WTC11 (cell line): ENCODE data around the gene CYSRT1. TPM values are rescaled to one million over a fixed set of nuclear protein-coding genes. Genes with fewer than 3 reads are reported as not detected.

Source experiments
- ATAC-seq: fragments of 200-7000 bp; cut with Tn5 transposase; 2 replicates; pipeline ENCODE4 v1.10.0; 2021; ENCODE audit warnings: mild to moderate bottlenecking, moderate library complexity
- CTCF ChIA-PET: fragments of 300-600 bp; sonication (Branson Sonifier 250); formaldehyde crosslinking; loops from one replicate; lab custom pipeline; 2021; ENCODE audit warnings: antibody characterized with exemption; lab: Charles Lee
- POLR2A ChIA-PET: fragments of 350-600 bp; sonication (Branson Sonifier 250); formaldehyde crosslinking; loops from one replicate; lab custom pipeline; 2021; ENCODE audit warnings: antibody characterized with exemption; lab: Charles Lee
- DNase-seq: peaks from one replicate; pipeline ENCODE4 v3.0.0; 2021; ENCODE audit warnings: low spot score
- H3K27ac Mint-ChIP-seq: 2 replicates; pipeline ENCODE4 v1.8.0; 2021; ENCODE audit warnings: mixed read lengths
- H3K27me3 Mint-ChIP-seq: 2 replicates; pipeline ENCODE4 v1.8.0; 2021; ENCODE audit warnings: low read depth, mild to moderate bottlenecking, moderate library complexity, mixed read lengths
- H3K36me3 Mint-ChIP-seq: 2 replicates; pipeline ENCODE4 v1.8.0; 2021; ENCODE audit warnings: mixed read lengths
- H3K4me1 Mint-ChIP-seq: 2 replicates; pipeline ENCODE4 v1.8.0; 2022; ENCODE audit warnings: mixed read lengths
- H3K4me3 Mint-ChIP-seq: 2 replicates; pipeline ENCODE4 v1.8.0; 2021; ENCODE audit warnings: mild to moderate bottlenecking, moderate library complexity, mixed read lengths
- H3K9me3 Mint-ChIP-seq: 2 replicates; pipeline ENCODE4 v1.8.0; 2021; ENCODE audit warnings: mixed read lengths
- CREM ChIP-seq: sonication (generic); formaldehyde crosslinking; IDR thresholded peaks from 2 replicates; pipeline ENCODE4 v1.8.1; 2022; ENCODE audit warnings: mild to moderate bottlenecking, missing genetic modification reagents, moderate library complexity
- ETV6 ChIP-seq: sonication (generic); formaldehyde crosslinking; IDR thresholded peaks from 2 replicates; pipeline ENCODE4 v1.8.1; 2022; ENCODE audit warnings: mild to moderate bottlenecking, missing genetic modification reagents
- GRHL2 ChIP-seq: fragments of 250-450 bp; sonication (Bioruptor Pico); IDR thresholded peaks from 2 replicates; pipeline ENCODE4 v1.8.0; 2022; ENCODE audit warnings: mild to moderate bottlenecking, moderate library complexity; ENCODE audit not compliant: insufficient replicate concordance, severe bottlenecking
- HMGXB4 ChIP-seq: sonication (generic); formaldehyde crosslinking; IDR thresholded peaks from 2 replicates; pipeline ENCODE4 v1.8.1; 2023; ENCODE audit warnings: mild to moderate bottlenecking, moderate library complexity, missing genetic modification reagents
- PREB ChIP-seq: sonication (generic); formaldehyde crosslinking; IDR thresholded peaks from 2 replicates; pipeline ENCODE4 v1.8.1; 2022; ENCODE audit warnings: mild to moderate bottlenecking, missing genetic modification reagents, moderate library complexity, borderline replicate concordance
- RORB ChIP-seq: fragments of 250-450 bp; sonication (Bioruptor Pico); IDR thresholded peaks from 2 replicates; pipeline ENCODE4 v1.9.0; 2021; ENCODE audit warnings: mild to moderate bottlenecking
- SOX15 ChIP-seq: fragments of 250-450 bp; sonication (Bioruptor Pico); IDR thresholded peaks from 2 replicates; pipeline ENCODE4 v1.9.0; 2021; ENCODE audit warnings: mild to moderate bottlenecking
- TEAD4 ChIP-seq: sonication (generic); formaldehyde crosslinking; IDR thresholded peaks from 2 replicates; pipeline ENCODE4 v1.8.0; 2022; ENCODE audit warnings: mild to moderate bottlenecking, missing genetic modification reagents
- ZNF396 ChIP-seq: fragments of 250-450 bp; sonication (Bioruptor Pico); IDR thresholded peaks from 2 replicates; pipeline ENCODE4 v1.8.0; 2021; ENCODE audit warnings: mild to moderate bottlenecking, moderate library complexity, borderline replicate concordance
- ZNF416 ChIP-seq: fragments of 250-450 bp; sonication (Bioruptor Pico); IDR thresholded peaks from 2 replicates; pipeline ENCODE4 v1.9.0; 2021; ENCODE audit warnings: mild to moderate bottlenecking, inconsistent platforms
- ZNF423 ChIP-seq: fragments of 250-450 bp; sonication (Bioruptor Pico); IDR thresholded peaks from 2 replicates; pipeline ENCODE4 v2.1.2; 2022; ENCODE audit warnings: mild to moderate bottlenecking, moderate library complexity
- ZNF671 ChIP-seq: fragments of 250-450 bp; sonication (Bioruptor Pico); IDR thresholded peaks from 2 replicates; pipeline ENCODE4 v1.8.0; 2021; ENCODE audit warnings: mild to moderate bottlenecking
- total RNA-seq: library from RNA; stranded (reverse); gene quantifications from 3 replicates; pipeline ENCODE4 v1.2.3, GENCODE V29; 2021
- TF ChIP-seq, protein P1 (sequence below): sonication (generic); formaldehyde crosslinking; IDR thresholded peaks from 2 replicates; pipeline ENCODE4 v1.8.1; 2023; ENCODE audit warnings: mild to moderate bottlenecking, missing genetic modification reagents, moderate library complexity
- TF ChIP-seq, protein P2 (sequence below): fragments of 250-450 bp; sonication (Bioruptor Pico); IDR thresholded peaks from 2 replicates; pipeline ENCODE4 v1.9.0; 2021; ENCODE audit warnings: mild to moderate bottlenecking
- TF ChIP-seq, protein P3 (sequence below): sonication (generic); formaldehyde crosslinking; IDR thresholded peaks from 2 replicates; pipeline ENCODE4 v1.8.0; 2022; ENCODE audit warnings: mild to moderate bottlenecking, missing genetic modification reagents
- TF ChIP-seq, protein P4 (sequence below): sonication (generic); formaldehyde crosslinking; IDR thresholded peaks from 2 replicates; pipeline ENCODE4 v1.8.0; 2022; ENCODE audit warnings: mild to moderate bottlenecking, missing genetic modification reagents
- TF ChIP-seq, protein P5 (sequence below): sonication (generic); formaldehyde crosslinking; IDR thresholded peaks from 2 replicates; pipeline ENCODE4 v1.8.0; 2023; ENCODE audit warnings: missing genetic modification reagents, mild to moderate bottlenecking, borderline replicate concordance
- TF ChIP-seq, protein P6 (sequence below): fragments of 250-450 bp; sonication (Bioruptor Pico); IDR thresholded peaks from 2 replicates; pipeline ENCODE4 v2.1.2; 2022; ENCODE audit warnings: mild to moderate bottlenecking, moderate library complexity
- TF ChIP-seq, protein P7 (sequence below): sonication (generic); formaldehyde crosslinking; IDR thresholded peaks from 2 replicates; pipeline ENCODE4 v1.8.1; 2022; ENCODE audit warnings: low read depth, missing genetic modification reagents, borderline replicate concordance

Gene CYSRT1
- total RNA-seq, 1 experiment from 2014 or later: 3.5 TPM

DNA sequence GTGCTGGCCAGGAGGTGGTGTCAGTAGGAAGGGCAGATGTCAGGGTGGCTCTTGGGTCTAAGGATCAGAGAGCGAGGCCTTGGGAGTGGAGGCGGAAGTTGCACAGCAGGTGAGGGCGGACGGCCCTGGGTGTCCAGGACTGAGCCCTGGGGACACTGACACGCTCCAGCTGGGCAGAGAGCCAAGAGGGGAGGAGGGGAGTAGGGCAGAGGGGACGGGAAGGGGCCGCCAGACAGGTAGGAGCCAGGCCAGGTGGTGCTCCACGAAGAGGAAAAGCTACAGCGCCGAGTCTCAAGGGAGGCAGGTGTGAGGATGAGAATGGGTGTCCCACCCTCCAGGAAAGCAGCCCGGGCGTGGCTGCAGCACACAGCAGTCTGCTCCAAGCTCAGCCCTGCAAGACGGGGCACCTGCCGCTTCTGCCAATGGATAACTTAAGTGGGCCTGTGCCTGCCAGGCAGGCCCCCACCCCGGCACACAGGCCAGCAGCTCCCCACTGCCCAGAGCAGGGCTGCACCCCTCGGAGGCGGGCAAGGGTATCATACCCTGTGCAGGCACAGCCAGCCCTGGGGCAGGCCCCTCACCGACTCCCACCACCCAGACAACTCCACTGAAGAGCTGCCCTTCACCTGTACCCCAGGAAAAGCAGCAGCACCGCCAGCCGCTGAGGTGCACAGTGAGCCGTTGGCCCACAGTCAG, 29.3 kb upstream of the CYSRT1 start (continued):
- TF ChIP-seq, protein P1, sequence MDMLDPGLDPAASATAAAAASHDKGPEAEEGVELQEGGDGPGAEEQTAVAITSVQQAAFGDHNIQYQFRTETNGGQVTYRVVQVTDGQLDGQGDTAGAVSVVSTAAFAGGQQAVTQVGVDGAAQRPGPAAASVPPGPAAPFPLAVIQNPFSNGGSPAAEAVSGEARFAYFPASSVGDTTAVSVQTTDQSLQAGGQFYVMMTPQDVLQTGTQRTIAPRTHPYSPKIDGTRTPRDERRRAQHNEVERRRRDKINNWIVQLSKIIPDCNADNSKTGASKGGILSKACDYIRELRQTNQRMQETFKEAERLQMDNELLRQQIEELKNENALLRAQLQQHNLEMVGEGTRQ (CRISPR knock-in tag): no peak
- TF ChIP-seq ZNF416 (CRISPR knock-in tag) (no peak), TEAD4 (no peak), ZNF423 (CRISPR knock-in tag) (no peak)
- TF ChIP-seq, protein P2, sequence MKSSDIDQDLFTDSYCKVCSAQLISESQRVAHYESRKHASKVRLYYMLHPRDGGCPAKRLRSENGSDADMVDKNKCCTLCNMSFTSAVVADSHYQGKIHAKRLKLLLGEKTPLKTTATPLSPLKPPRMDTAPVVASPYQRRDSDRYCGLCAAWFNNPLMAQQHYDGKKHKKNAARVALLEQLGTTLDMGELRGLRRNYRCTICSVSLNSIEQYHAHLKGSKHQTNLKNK (CRISPR knock-in tag): no peak
- TF ChIP-seq, protein P3, sequence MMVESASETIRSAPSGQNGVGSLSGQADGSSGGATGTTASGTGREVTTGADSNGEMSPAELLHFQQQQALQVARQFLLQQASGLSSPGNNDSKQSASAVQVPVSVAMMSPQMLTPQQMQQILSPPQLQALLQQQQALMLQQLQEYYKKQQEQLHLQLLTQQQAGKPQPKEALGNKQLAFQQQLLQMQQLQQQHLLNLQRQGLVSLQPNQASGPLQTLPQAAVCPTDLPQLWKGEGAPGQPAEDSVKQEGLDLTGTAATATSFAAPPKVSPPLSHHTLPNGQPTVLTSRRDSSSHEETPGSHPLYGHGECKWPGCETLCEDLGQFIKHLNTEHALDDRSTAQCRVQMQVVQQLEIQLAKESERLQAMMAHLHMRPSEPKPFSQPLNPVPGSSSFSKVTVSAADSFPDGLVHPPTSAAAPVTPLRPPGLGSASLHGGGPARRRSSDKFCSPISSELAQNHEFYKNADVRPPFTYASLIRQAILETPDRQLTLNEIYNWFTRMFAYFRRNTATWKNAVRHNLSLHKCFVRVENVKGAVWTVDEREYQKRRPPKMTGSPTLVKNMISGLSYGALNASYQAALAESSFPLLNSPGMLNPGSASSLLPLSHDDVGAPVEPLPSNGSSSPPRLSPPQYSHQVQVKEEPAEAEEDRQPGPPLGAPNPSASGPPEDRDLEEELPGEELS: no peak

- no peaks in the 10 kb centered on the region for H3K9me3 Mint-ChIP-seq
- no peaks in the 10 kb centered on the region for H3K27me3 Mint-ChIP-seq
- POLR2A ChIA-PET: interaction anchor here (0.6 kb wide), 1 partner anchor 120 kb away, joined by 4 read pairs; no protein-coding TSS in a partner anchor
- no peak overlapping the region for H3K27ac Mint-ChIP-seq
- H3K4me1 Mint-ChIP-seq: peaks cover 27% of the 10 kb centered on the region
- CTCF ChIA-PET: interaction anchor here (1.3 to 2.5 kb wide), 5 partner anchors 9 to 38 kb away, joined by 3 to 14 read pairs (median 10); partner anchors contain the start of genes LRRC26, RNF224 and SSNA1
- H3K36me3 Mint-ChIP-seq: no peaks in the 10 kb centered on the region
- no peak for ATAC-seq
- no peak for DNase-seq
- H3K4me3 Mint-ChIP-seq: peak overlapping the region; percentile 84
- TF ChIP-seq ZNF423 (CRISPR knock-in tag) (no peak), CREM (CRISPR knock-in tag) (no peak), ZNF396 (no peak), GRHL2 (CRISPR knock-in tag) (no peak), HMGXB4 (no peak), ZNF671 (CRISPR knock-in tag) (no peak), ETV6 (CRISPR knock-in tag) (no peak), RORB (CRISPR knock-in tag) (no peak), PREB (no peak), SOX15 (CRISPR knock-in tag) (no peak)
- TF ChIP-seq, protein P4, sequence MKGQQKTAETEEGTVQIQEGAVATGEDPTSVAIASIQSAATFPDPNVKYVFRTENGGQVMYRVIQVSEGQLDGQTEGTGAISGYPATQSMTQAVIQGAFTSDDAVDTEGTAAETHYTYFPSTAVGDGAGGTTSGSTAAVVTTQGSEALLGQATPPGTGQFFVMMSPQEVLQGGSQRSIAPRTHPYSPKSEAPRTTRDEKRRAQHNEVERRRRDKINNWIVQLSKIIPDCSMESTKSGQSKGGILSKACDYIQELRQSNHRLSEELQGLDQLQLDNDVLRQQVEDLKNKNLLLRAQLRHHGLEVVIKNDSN (CRISPR knock-in tag): no peak
- TF ChIP-seq, protein P5, sequence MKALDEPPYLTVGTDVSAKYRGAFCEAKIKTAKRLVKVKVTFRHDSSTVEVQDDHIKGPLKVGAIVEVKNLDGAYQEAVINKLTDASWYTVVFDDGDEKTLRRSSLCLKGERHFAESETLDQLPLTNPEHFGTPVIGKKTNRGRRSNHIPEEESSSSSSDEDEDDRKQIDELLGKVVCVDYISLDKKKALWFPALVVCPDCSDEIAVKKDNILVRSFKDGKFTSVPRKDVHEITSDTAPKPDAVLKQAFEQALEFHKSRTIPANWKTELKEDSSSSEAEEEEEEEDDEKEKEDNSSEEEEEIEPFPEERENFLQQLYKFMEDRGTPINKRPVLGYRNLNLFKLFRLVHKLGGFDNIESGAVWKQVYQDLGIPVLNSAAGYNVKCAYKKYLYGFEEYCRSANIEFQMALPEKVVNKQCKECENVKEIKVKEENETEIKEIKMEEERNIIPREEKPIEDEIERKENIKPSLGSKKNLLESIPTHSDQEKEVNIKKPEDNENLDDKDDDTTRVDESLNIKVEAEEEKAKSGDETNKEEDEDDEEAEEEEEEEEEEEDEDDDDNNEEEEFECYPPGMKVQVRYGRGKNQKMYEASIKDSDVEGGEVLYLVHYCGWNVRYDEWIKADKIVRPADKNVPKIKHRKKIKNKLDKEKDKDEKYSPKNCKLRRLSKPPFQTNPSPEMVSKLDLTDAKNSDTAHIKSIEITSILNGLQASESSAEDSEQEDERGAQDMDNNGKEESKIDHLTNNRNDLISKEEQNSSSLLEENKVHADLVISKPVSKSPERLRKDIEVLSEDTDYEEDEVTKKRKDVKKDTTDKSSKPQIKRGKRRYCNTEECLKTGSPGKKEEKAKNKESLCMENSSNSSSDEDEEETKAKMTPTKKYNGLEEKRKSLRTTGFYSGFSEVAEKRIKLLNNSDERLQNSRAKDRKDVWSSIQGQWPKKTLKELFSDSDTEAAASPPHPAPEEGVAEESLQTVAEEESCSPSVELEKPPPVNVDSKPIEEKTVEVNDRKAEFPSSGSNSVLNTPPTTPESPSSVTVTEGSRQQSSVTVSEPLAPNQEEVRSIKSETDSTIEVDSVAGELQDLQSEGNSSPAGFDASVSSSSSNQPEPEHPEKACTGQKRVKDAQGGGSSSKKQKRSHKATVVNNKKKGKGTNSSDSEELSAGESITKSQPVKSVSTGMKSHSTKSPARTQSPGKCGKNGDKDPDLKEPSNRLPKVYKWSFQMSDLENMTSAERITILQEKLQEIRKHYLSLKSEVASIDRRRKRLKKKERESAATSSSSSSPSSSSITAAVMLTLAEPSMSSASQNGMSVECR (CRISPR knock-in tag): no peak
- TF ChIP-seq, protein P6, sequence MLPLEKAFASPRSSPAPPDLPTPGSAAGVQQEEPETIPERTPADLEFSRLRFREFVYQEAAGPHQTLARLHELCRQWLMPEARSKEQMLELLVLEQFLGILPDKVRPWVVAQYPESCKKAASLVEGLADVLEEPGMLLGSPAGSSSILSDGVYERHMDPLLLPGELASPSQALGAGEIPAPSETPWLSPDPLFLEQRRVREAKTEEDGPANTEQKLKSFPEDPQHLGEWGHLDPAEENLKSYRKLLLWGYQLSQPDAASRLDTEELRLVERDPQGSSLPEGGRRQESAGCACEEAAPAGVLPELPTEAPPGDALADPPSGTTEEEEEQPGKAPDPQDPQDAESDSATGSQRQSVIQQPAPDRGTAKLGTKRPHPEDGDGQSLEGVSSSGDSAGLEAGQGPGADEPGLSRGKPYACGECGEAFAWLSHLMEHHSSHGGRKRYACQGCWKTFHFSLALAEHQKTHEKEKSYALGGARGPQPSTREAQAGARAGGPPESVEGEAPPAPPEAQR (CRISPR knock-in tag): no peak
- TF ChIP-seq, protein P7, sequence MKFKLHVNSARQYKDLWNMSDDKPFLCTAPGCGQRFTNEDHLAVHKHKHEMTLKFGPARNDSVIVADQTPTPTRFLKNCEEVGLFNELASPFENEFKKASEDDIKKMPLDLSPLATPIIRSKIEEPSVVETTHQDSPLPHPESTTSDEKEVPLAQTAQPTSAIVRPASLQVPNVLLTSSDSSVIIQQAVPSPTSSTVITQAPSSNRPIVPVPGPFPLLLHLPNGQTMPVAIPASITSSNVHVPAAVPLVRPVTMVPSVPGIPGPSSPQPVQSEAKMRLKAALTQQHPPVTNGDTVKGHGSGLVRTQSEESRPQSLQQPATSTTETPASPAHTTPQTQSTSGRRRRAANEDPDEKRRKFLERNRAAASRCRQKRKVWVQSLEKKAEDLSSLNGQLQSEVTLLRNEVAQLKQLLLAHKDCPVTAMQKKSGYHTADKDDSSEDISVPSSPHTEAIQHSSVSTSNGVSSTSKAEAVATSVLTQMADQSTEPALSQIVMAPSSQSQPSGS (CRISPR knock-in tag): no peak
Measured at GRCh38 chr9:137198051-137198901, 26.7 kb upstream of the CYSRT1 start.
